AG04450 (cell line): Measurements from ENCODE around the gene CCDC13. TPM values are rescaled to one million over a fixed set of nuclear protein-coding genes. Genes with fewer than 3 reads are reported as not detected.
A peak's percentile ranks its signal among the peaks of the same experiment; 100 is the strongest.

ENCODE experiments used
- CTCF ChIA-PET: fragments of 300-600, 350-600 bp; formaldehyde crosslinking; extraction: SDS; loops from one replicate; lab custom pipeline; 2022; ENCODE audit warnings: antibody characterized with exemption, inconsistent platforms; lab: Charles Lee
- POLR2A ChIA-PET: fragments of 350-600 bp; formaldehyde crosslinking; extraction: SDS; loops from one replicate; lab custom pipeline; 2021; ENCODE audit warnings: antibody characterized with exemption, inconsistent platforms; lab: Yijun Ruan, JAX
- DNase-seq: peaks from one replicate; pipeline ENCODE4 v3.0.0-alpha.2; 2011; ENCODE audit warnings: low read depth, low spot score
- H3K27ac ChIP-seq: one replicate; pipeline ENCODE4 v1.5.1; 2012; ENCODE audit warnings: low read depth, low read length, control low read depth
- H3K27me3 ChIP-seq: one replicate; pipeline ENCODE4 v1.6.0; 2012; ENCODE audit warnings: low read length; ENCODE audit not compliant: control insufficient read depth, insufficient read depth
- H3K4me3 ChIP-seq: 2 replicates; pipeline ENCODE4 v1.5.1; 2011; ENCODE audit warnings: mild to moderate bottlenecking, low read depth, low read length, control low read depth
- H3K9me3 ChIP-seq: 2 replicates; pipeline ENCODE4 v1.5.1; 2012; ENCODE audit warnings: low read length; ENCODE audit not compliant: control insufficient read depth, insufficient read depth
- CTCF ChIP-seq: IDR thresholded peaks from 2 replicates; pipeline ENCODE4 v1.5.1; 2011; ENCODE audit warnings: low read depth, low read length, control low read depth, inconsistent platforms
- polyA plus RNA-seq: library from polyadenylated mRNA; depleted of rRNA; stranded (reverse); fragments of >200 nt; gene quantifications from 2 replicates; pipeline ENCODE4 v1.2.3, GENCODE V29; 2011

CCDC13 gene
- polyA plus RNA-seq, 1 experiment: 0.20 TPM

- H3K9me3 ChIP-seq: peaks cover 3% of the 10 kb centered on the region; the same call in 1 of the 2 replicates
- peaks cover 4% of the 10 kb centered on the region for H3K27me3 ChIP-seq
- DNase-seq: no peak
- ChIA-PET POLR2A (interaction anchor here (0.5 to 0.6 kb wide), 3 partner anchors 15 to 1193 kb away, joined by 3 to 4 read pairs (median 3); no protein-coding TSS in a partner anchor), CTCF (interaction anchor here (0.7 to 1.1 kb wide), 4 partner anchors 13 to 36 kb away, joined by 3 to 5 read pairs (median 4); no protein-coding TSS in a partner anchor)
- no peak for TF ChIP-seq CTCF
- H3K4me3 ChIP-seq: peak overlapping the region; percentile 85
- peak overlapping the region; percentile 85 for H3K27ac ChIP-seq
Measured at GRCh38 chr3:42803414-42804105, 30.5 kb upstream of the CCDC13 start.

GRCh38 chr3:42802876-42803413, 29.9 kb upstream of the CCDC13 start:
- H3K27me3 ChIP-seq: peaks cover 4% of the 10 kb centered on the region
- POLR2A ChIA-PET: interaction anchor here (0.6 kb wide), 1 partner anchor 14 kb away, joined by 3 read pairs; no protein-coding TSS in a partner anchor
- peak overlapping the region; percentile 85 for H3K4me3 ChIP-seq
- DNase-seq: no peak
- CTCF ChIA-PET: interaction anchor here (0.7 to 1.1 kb wide), 2 partner anchors 18 to 36 kb away, joined by 4 read pairs; no protein-coding TSS in a partner anchor
- peaks cover 3% of the 10 kb centered on the region; the same call in 1 of the 2 replicates for H3K9me3 ChIP-seq
- no peak overlapping the region for H3K27ac ChIP-seq
- no peak for TF ChIP-seq CTCF

GRCh38 chr3:42801784-42802183, 28.7 kb upstream of the CCDC13 start:
- DNase-seq: no peak
- Histone ChIP-seq H3K4me3 (no peak overlapping the region), H3K9me3 (peaks cover 3% of the 10 kb centered on the region; the same call in 1 of the 2 replicates), H3K27ac (no peak overlapping the region), H3K27me3 (no peaks in the 10 kb centered on the region)
- POLR2A ChIA-PET: no interaction called here
- TF ChIP-seq CTCF: no peak
- CTCF ChIA-PET: no interaction called here

GRCh38 chr3:42801048-42801620, 28.1 kb upstream of the CCDC13 start:
- POLR2A ChIA-PET: interaction anchor here (0.6 kb wide), 1 partner anchor 22 kb away, joined by 3 read pairs; no protein-coding TSS in a partner anchor

More at GRCh38 chr3:42801048-42801620, 28.1 kb upstream of the CCDC13 start:
- CTCF ChIA-PET: interaction anchor here (1.5 to 2.2 kb wide), 2 partner anchors 21 to 39 kb away, joined by 5 to 10 read pairs; no protein-coding TSS in a partner anchor
- TF ChIP-seq CTCF: no peak
- no peaks in the 10 kb centered on the region for H3K27me3 ChIP-seq
- H3K9me3 ChIP-seq: peaks cover 3% of the 10 kb centered on the region; the same call in 1 of the 2 replicates
- no peak overlapping the region for H3K4me3 ChIP-seq
- DNase-seq: no peak
- H3K27ac ChIP-seq: no peak overlapping the region
